ENCODE results near the gene ATP6V1F.

GRCh38 chr7:128865303-128865702, 2.6 kb downstream of the ATP6V1F start:
- no peak for TF ChIP-seq SUZ12 (IDR thresholded peaks at IDR 0.05; ENCODE audit: extremely low read depth, insufficient read depth, insufficient read length)
- no peak for TF ChIP-seq ZNF274 (IDR thresholded peaks at IDR 0.05; ENCODE audit: low read depth, low read length)
- no peak for TF ChIP-seq YY1 (IDR thresholded peaks at IDR 0.05; ENCODE audit: insufficient read depth, insufficient read length)
